GM12865 (cell line): ENCODE measurements around the gene PRR12.

Experiments used
- DNase-seq: peaks from one replicate; pipeline ENCODE4 v3.0.0; 2010; ENCODE audit warnings: low read depth
- H3K4me3 ChIP-seq: 2 replicates; pipeline ENCODE4 v1.5.1; 2011; ENCODE audit warnings: mild to moderate bottlenecking, low read depth, low read length, control low read depth
- TF ChIP-seq, protein P1 (sequence below): IDR thresholded peaks from 2 replicates; pipeline ENCODE4 v1.5.1; 2011; ENCODE audit warnings: low read length, control low read depth, low read depth, inconsistent platforms; ENCODE audit not compliant: insufficient read depth; ENCODE audit errors: missing control alignments

The PRR12 gene

DNA sequence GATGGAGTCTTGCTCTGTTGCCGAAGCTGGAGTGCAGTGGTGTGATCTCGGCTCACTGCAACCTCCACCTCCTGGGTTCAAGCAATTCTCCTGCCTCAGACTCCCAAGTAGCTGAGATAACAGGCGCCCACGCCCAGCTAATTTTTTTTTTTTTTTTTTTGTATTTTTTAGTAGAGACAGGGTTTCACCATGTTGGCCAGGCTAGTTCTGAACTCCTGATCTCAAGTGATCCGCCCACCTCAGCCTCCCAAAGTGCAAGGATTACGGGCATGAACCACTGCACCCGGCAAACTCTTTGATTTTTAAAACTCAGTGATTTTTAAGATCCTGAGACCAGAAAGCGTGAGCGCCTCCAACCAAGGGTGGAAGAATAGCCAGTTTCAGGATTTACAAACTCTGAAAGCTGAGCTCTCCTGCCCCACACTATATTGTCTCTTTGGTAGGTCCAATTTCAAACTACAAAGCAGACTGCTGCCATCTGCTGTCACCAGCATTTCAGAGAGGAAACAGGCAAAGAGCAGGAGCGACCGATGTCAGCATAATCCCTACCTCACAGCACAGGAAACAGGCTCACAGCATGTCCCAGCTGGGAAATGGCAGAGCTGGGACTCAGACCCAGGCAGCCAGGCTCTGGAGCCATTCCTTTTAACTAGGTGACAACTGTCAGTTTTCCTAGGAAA, 19.8 kb upstream of the PRR12 start:
- TF ChIP-seq, protein P1, sequence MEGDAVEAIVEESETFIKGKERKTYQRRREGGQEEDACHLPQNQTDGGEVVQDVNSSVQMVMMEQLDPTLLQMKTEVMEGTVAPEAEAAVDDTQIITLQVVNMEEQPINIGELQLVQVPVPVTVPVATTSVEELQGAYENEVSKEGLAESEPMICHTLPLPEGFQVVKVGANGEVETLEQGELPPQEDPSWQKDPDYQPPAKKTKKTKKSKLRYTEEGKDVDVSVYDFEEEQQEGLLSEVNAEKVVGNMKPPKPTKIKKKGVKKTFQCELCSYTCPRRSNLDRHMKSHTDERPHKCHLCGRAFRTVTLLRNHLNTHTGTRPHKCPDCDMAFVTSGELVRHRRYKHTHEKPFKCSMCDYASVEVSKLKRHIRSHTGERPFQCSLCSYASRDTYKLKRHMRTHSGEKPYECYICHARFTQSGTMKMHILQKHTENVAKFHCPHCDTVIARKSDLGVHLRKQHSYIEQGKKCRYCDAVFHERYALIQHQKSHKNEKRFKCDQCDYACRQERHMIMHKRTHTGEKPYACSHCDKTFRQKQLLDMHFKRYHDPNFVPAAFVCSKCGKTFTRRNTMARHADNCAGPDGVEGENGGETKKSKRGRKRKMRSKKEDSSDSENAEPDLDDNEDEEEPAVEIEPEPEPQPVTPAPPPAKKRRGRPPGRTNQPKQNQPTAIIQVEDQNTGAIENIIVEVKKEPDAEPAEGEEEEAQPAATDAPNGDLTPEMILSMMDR: no peak
- H3K4me3 ChIP-seq: no peak overlapping the region
- no peak for DNase-seq

GRCh38 chr19:49573009-49573408, 18.0 kb upstream of the PRR12 start:
- TF ChIP-seq, protein P1: no peak
- DNase-seq: no peak
- no peak overlapping the region for H3K4me3 ChIP-seq

DNA sequence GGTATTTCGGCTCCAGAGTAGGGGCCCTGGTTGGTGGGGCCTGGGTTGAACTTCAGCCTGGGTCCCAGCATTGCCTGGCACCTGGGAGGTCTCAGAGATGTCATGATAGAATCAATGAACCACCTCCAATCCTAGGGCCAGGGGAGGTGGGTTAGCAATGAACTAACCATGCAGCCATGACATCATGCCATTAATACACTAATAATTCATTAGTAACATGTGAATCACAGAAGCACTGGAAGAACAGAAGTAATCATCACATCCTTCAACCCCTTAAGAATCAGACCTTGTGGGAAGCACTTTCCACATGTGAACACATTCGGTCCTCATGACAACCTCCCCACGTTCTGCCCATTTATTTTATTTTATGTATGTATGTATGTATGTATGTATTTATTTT, 17.6 kb upstream of the PRR12 start:
- no peak overlapping the region for H3K4me3 ChIP-seq
- no peak for DNase-seq
- TF ChIP-seq, protein P1: no peak

DNA sequence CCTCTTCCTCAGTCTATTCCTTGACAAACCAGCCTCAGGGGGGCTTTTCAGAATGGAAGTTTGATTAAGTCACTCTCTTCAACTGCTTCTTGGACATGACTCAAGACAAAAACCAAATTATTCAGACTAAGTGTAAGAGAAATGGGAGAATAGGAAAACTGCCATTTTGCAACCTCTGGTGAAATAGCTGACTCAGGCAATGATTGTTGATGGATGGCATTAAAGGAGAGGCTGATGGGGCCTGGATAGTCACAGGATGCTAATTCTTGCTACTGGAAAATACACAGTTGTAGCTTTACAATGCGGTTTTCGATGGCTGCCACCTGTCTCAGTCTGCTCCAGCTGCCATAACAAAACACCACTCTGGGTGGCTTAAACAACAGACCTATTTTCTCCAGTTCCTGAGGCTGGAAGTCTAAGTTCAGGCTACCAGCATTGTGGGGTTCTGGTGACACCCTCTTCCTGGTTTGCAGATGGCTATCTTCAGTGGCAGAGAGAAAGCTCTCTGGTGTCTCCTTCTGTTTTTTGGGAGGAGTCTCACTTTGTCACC, 16.7 kb upstream of the PRR12 start:
- TF ChIP-seq, protein P1: no peak
- H3K4me3 ChIP-seq: no peak overlapping the region
- DNase-seq: no peak

- DNase-seq: no peak
- H3K4me3 ChIP-seq: peak overlapping the region; percentile 64
- TF ChIP-seq, protein P1: no peak
These were observed 11.8 kb upstream of the PRR12 start for GRCh38 chr19:49579193-49579592.

- TF ChIP-seq, protein P1: no peak
- no peak for DNase-seq
- peak overlapping the region; percentile 64 for H3K4me3 ChIP-seq
These were observed 11.1 kb upstream of the PRR12 start for GRCh38 chr19:49579947-49580263.
